ENCODE measurements around the gene DTX1.

DTX1 gene

GRCh38 chr12:113071135-113072112 is 14.9 kb downstream of the DTX1 start:
- DNase-seq (ENCODE audit: low spot score), result no peak

- DNase-seq (ENCODE audit: low spot score), result no peak
Measured at GRCh38 chr12:113072136-113072535, 15.6 kb downstream of the DTX1 start.

GRCh38 chr12:113073586-113073985 is 17.1 kb downstream of the DTX1 start:
- DNase-seq (ENCODE audit: low spot score), result no peak

GRCh38 chr12:113075137-113075683 is 18.7 kb downstream of the DTX1 start:
- DNase-seq (ENCODE audit: low spot score), result no peak

GRCh38 chr12:113077057-113077858 is 20.7 kb downstream of the DTX1 start:
- no peak for DNase-seq (ENCODE audit: low spot score)

GRCh38 chr12:113077859-113078255 is 21.3 kb downstream of the DTX1 start:
- no peak for DNase-seq (ENCODE audit: low spot score)

GRCh38 chr12:113081873-113082272 is 25.3 kb downstream of the DTX1 start:
- DNase-seq (ENCODE audit: low spot score), result no peak

GRCh38 chr12:113082486-113083148 is 26.1 kb downstream of the DTX1 start:
- DNase-seq (ENCODE audit: low spot score), result no peak

- no peak for DNase-seq (ENCODE audit: low spot score)
Measured at GRCh38 chr12:113083863-113084435, 27.4 kb downstream of the DTX1 start.

GRCh38 chr12:113086249-113087164 is 30.0 kb downstream of the DTX1 start:
- no peak for DNase-seq (ENCODE audit: low spot score)

GRCh38 chr12:113087193-113087592 is 30.7 kb downstream of the DTX1 start:
- DNase-seq (ENCODE audit: low spot score), result no peak

- DNase-seq (ENCODE audit: low spot score), result no peak
Measured at GRCh38 chr12:113088037-113088436, 31.5 kb downstream of the DTX1 start.

- DNase-seq (ENCODE audit: low spot score), result no peak
Measured at GRCh38 chr12:113088971-113089756, 32.6 kb downstream of the DTX1 start.

GRCh38 chr12:113089839-113090238 is 33.3 kb downstream of the DTX1 start:
- DNase-seq (ENCODE audit: low spot score), result no peak

- DNase-seq (ENCODE audit: low spot score), result no peak
Measured at GRCh38 chr12:113090740-113091139, 34.2 kb downstream of the DTX1 start.

- no peak for DNase-seq (ENCODE audit: low spot score)
Measured at GRCh38 chr12:113091506-113091905, 35.0 kb downstream of the DTX1 start.

GRCh38 chr12:113092607-113093408 is 36.3 kb downstream of the DTX1 start:
- no peak for DNase-seq (ENCODE audit: low spot score)

GRCh38 chr12:113093409-113094101 is 37.0 kb downstream of the DTX1 start:
- DNase-seq (ENCODE audit: low spot score), result no peak

Measured in left forelimb (tissue), 1 donor.